Skeletal muscle tissue (tissue), 5 donors: ENCODE measurements around the gene ATOH1. TPM values are rescaled to one million over a fixed set of nuclear protein-coding genes. Genes with fewer than 3 reads are reported as not detected.

Experiments used
- H3K27ac ChIP-seq: one replicate; pipeline ENCODE4 v1.7.0; 2013; ENCODE audit warnings: mild to moderate bottlenecking, low read depth, low read length, inconsistent platforms
- H3K27me3 ChIP-seq, 3 donors: one replicate each; pipeline ENCODE4 v1.7.0; 2013; ENCODE audit warnings: low read length in 3 of 3; ENCODE audit not compliant: control insufficient read depth in 3 of 3, insufficient read depth in 3 of 3
- H3K36me3 ChIP-seq, 3 donors: one replicate each; pipeline ENCODE4 v1.7.0; 2013; ENCODE audit warnings: low read length in 3 of 3; ENCODE audit not compliant: control insufficient read depth in 3 of 3, insufficient read depth in 3 of 3
- H3K4me1 ChIP-seq, 3 donors: one replicate each; pipeline ENCODE4 v1.7.0; 2013; ENCODE audit warnings: low read length in 3 of 3, mild to moderate bottlenecking in 3 of 3; ENCODE audit not compliant: control insufficient read depth in 3 of 3, insufficient read depth in 3 of 3
- H3K4me3 ChIP-seq, 3 donors: one replicate each; pipeline ENCODE4 v1.7.0; 2013; ENCODE audit warnings: low read length in 3 of 3
- H3K9ac ChIP-seq, 3 donors: one replicate each; pipeline ENCODE4 v1.7.0; 2013; ENCODE audit warnings: low read length in 3 of 3, mild to moderate bottlenecking in 3 of 3, moderate library complexity in 2 of 3, low read depth in 1 of 3
- H3K9me3 ChIP-seq, 3 donors: one replicate each; pipeline ENCODE4 v1.7.0; 2013; ENCODE audit warnings: low read length in 3 of 3; ENCODE audit not compliant: control insufficient read depth in 3 of 3
- small RNA-seq: library from RNA; depleted of rRNA; stranded (forward); fragments of <200 nt; gene quantifications from one replicate; pipeline ENCODE3, GENCODE V24; 2014
- total RNA-seq: library from RNA; depleted of rRNA; stranded (reverse); fragments of >200 nt; gene quantifications from one replicate; pipeline ENCODE4 v1.2.3, GENCODE V29; 2014
- donor health status: Osteomylitis.

The ATOH1 gene
- total RNA-seq, 1 donor from 2014 or later, result not detected

GRCh38 chr4:93865650-93866049 lies 37.1 kb downstream of the ATOH1 start:
- no peak overlapping the region for H3K27ac ChIP-seq
- H3K36me3 ChIP-seq, result no peaks in the 10 kb centered on the region
- no peaks in the 10 kb centered on the region for H3K9me3 ChIP-seq
- no peak overlapping the region for H3K9ac ChIP-seq
- no peak overlapping the region for H3K4me3 ChIP-seq
- no peaks in the 10 kb centered on the region for H3K27me3 ChIP-seq
- no peaks in the 10 kb centered on the region for H3K4me1 ChIP-seq

GRCh38 chr4:93867416-93868001 lies 39.0 kb downstream of the ATOH1 start:
- H3K4me3 ChIP-seq, result no peak overlapping the region

GRCh38 chr4:93870876-93871458 lies 42.4 kb downstream of the ATOH1 start:
- no peak overlapping the region for H3K27ac ChIP-seq
- H3K9me3 ChIP-seq, result no peaks in the 10 kb centered on the region

More at GRCh38 chr4:93867416-93868001, 39.0 kb downstream of the ATOH1 start:
- no peaks in the 10 kb centered on the region for H3K4me1 ChIP-seq
- H3K36me3 ChIP-seq, result no peaks in the 10 kb centered on the region
- no peaks in the 10 kb centered on the region for H3K27me3 ChIP-seq
- H3K9ac ChIP-seq, result no peak overlapping the region
- no peak overlapping the region for H3K27ac ChIP-seq
- H3K9me3 ChIP-seq, result no peaks in the 10 kb centered on the region

GRCh38 chr4:93876754-93877153 lies 48.2 kb downstream of the ATOH1 start:
- H3K9me3 ChIP-seq, result no peaks in the 10 kb centered on the region
- H3K36me3 ChIP-seq, result no peaks in the 10 kb centered on the region
- H3K27me3 ChIP-seq, result no peaks in the 10 kb centered on the region
- no peak overlapping the region for H3K4me3 ChIP-seq
- no peak overlapping the region for H3K9ac ChIP-seq
- H3K4me1 ChIP-seq, result no peaks in the 10 kb centered on the region
- H3K27ac ChIP-seq, result no peak overlapping the region

More at GRCh38 chr4:93870876-93871458, 42.4 kb downstream of the ATOH1 start:
- no peaks in the 10 kb centered on the region for H3K4me1 ChIP-seq
- no peaks in the 10 kb centered on the region for H3K27me3 ChIP-seq
- no peak overlapping the region for H3K9ac ChIP-seq
- H3K36me3 ChIP-seq, result no peaks in the 10 kb centered on the region
- H3K4me3 ChIP-seq, result no peak overlapping the region

- Histone ChIP-seq H3K9me3 (no peaks in the 10 kb centered on the region), H3K27ac (no peak overlapping the region), H3K4me1 (no peaks in the 10 kb centered on the region), H3K4me3 (no peak overlapping the region), H3K36me3 (no peaks in the 10 kb centered on the region), H3K27me3 (no peaks in the 10 kb centered on the region), H3K9ac (no peak overlapping the region)
Observed at GRCh38 chr4:93878566-93878965, 50.0 kb downstream of the ATOH1 start.

- Histone ChIP-seq H3K4me3 (no peak overlapping the region), H3K4me1 (no peaks in the 10 kb centered on the region), H3K9me3 (no peaks in the 10 kb centered on the region), H3K36me3 (no peaks in the 10 kb centered on the region), H3K9ac (no peak overlapping the region), H3K27ac (no peak overlapping the region), H3K27me3 (no peaks in the 10 kb centered on the region)
Observed at GRCh38 chr4:93879919-93880318, 51.4 kb downstream of the ATOH1 start.

Small RNA genes lying within 50 kb of the gene (small RNA-seq; reads per million reads assigned to genes)
- not detected for gene RNA5SP164
